22Rv1 (cell line): Measurements from ENCODE around the gene PLCB4.
"Not testable (repeated sequence)": the region's sequence is repeated elsewhere in the genome, so short reads cannot be mapped to it uniquely, and the experiment has no call there.

Experiments
- H3K27ac ChIP-seq: fragments of 450-650 bp; 2 replicates; pipeline ENCODE4 v1.5.1; 2017
- CTCF ChIP-seq: fragments of 450-650 bp; IDR thresholded peaks from 2 replicates; pipeline ENCODE4 v1.5.1; 2017; ENCODE audit warnings: mild to moderate bottlenecking
- ZFX ChIP-seq: fragments of 450-650 bp; IDR thresholded peaks from 2 replicates; pipeline ENCODE4 v1.6.1; 2017; ENCODE audit warnings: antibody characterized with exemption, borderline replicate concordance

Gene PLCB4

GRCh38 chr20:9038791-9039535 lies 29.9 kb upstream of the PLCB4 start:
- TF ChIP-seq ZFX (no peak), CTCF (no peak)
- H3K27ac ChIP-seq = no peak overlapping the region

GRCh38 chr20:9040863-9041524 lies 27.9 kb upstream of the PLCB4 start:
- no peak for TF ChIP-seq CTCF
- no peak overlapping the region for H3K27ac ChIP-seq

- H3K27ac ChIP-seq = no peak overlapping the region
- TF ChIP-seq ZFX = no peak
- TF ChIP-seq CTCF = no peak
Measured at GRCh38 chr20:9043364-9043763, 25.5 kb upstream of the PLCB4 start.

GRCh38 chr20:9047928-9048327 lies 21.0 kb upstream of the PLCB4 start:
- H3K27ac ChIP-seq = not testable (repeated sequence)

GRCh38 chr20:9051508-9051907 lies 17.4 kb upstream of the PLCB4 start:
- no peak for TF ChIP-seq CTCF
- no peak for TF ChIP-seq ZFX
- H3K27ac ChIP-seq = no peak overlapping the region

GRCh38 chr20:9052136-9052535 lies 16.8 kb upstream of the PLCB4 start:
- H3K27ac ChIP-seq = no peak overlapping the region

GRCh38 chr20:9053108-9053507 lies 15.8 kb upstream of the PLCB4 start:
- no peak overlapping the region for H3K27ac ChIP-seq

More at GRCh38 chr20:9052136-9052535, 16.8 kb upstream of the PLCB4 start:
- TF ChIP-seq ZFX (no peak), CTCF (no peak)

More at GRCh38 chr20:9053108-9053507, 15.8 kb upstream of the PLCB4 start:
- no peak for TF ChIP-seq CTCF
- TF ChIP-seq ZFX = no peak
